HL-60/S4 treated with phorbol 12-myristate 13-acetate at 8.2 ng/mL for 4 days and 3 days (cell line): ENCODE results near the gene APOBEC3G.
"Not testable (repeated sequence)": the region's sequence is repeated elsewhere in the genome, so short reads cannot be mapped to it uniquely, and the experiment has no call there.

Source experiments
- in situ Hi-C: fragments of 300-500 bp; cut with MboI; formaldehyde crosslinking; loops from 2 replicates; pipeline ENCODE4 v1.15.0; 2022; ENCODE audit warnings: low sequenced_read_pairs

The APOBEC3G gene

DNA sequence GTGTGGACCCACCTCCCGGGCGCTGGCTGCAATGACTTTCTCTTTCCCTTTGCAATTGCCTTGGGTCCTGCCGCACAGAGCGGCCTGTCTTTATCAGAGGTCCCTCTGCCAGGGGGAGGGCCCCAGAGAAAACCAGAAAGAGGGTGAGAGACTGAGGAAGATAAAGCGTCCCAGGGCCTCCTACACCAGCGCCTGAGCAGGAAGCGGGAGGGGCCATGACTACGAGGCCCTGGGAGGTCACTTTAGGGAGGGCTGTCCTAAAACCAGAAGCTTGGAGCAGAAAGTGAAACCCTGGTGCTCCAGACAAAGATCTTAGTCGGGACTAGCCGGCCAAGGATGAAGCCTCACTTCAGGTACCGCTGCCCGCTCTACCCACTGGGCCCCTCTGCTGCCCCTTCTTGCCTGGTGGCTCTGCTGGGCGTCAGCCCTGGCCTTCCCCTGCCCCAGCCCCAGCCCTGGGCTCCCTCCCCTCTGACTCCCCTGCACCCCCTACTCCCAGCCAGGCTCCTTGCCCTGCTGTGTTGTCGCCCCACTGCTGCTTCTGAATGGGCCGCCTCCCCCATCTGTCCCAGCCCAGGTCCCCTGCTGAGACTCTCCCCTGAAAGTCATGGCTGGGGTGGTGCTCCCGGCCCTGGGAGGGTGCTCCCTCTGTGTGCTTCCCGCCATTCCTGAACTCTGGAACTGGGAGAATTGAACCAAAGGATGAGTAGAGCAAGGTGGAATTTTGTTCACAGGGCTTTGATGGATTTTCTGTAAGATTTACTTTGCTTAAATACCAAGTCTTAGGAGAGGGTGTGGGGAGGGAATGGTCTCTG lies at the start of gene APOBEC3G:
Gene APOBEC3G (plus strand): TSS at position 250 of the 815 bp plus-strand sequence. CDS start 87 bp downstream, at position 337.
- in situ Hi-C loops = not testable (repeated sequence)

DNA sequence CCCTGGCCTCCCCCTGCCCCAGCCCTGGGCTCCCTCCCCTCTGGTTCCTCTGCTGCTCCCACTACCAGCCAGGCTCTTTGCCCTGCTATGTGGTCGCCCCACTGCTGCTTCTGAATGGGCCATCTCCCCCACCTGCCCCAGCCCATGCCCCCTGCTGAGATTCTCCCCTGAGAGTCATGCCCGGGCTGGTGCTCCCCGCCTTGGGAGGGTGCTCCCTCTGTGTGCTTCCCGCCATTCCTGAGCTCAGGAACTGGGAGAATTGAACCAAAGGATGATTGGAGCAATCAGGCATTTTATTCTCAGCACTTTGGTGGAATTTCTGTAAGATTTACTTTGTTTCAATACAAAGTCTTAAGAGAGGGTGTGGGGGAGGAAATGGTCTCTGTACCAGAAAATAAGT lies 49.4 kb upstream of the APOBEC3G start:
- in situ Hi-C loops = no loop called here

DNA sequence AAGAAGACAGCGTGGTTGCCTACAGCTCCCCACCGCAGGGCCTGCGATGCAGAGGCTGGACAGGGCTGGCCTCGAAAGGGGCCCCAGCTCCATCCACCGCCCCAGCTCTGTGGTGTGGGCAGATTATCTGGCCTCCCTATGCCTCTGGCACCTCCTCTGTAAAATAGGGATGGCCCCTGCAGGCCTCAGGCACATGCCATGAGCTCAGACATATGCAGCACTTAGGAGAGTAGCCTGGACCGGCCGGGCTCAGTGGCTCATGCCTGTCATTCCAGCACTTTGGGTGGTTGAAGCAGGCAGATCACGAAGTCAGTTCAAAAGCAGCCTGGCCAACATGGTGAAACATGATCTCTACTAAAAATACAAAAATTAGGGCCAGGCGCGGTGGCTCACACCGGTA lies 48.8 kb upstream of the APOBEC3G start:
- in situ Hi-C loops = no loop called here

DNA sequence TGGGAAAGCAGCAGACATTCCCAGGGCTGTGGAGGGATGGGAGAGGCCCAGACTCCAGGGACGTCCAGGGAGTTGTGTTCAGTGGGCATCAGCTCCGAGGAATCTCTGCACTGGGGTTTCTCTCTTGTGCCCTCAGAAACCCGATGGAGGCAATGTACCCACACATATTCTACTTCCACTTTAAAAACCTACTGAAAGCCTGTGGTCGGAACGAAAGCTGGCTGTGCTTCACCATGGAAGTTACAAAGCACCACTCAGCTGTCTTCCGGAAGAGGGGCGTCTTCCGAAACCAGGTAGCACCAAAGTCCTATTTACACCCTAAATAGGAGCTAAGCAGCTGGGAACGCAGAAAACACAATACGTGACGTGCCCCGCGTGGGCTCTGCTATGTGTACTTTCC lies 47.8 kb upstream of the APOBEC3G start:
- in situ Hi-C loops = no loop called here

DNA sequence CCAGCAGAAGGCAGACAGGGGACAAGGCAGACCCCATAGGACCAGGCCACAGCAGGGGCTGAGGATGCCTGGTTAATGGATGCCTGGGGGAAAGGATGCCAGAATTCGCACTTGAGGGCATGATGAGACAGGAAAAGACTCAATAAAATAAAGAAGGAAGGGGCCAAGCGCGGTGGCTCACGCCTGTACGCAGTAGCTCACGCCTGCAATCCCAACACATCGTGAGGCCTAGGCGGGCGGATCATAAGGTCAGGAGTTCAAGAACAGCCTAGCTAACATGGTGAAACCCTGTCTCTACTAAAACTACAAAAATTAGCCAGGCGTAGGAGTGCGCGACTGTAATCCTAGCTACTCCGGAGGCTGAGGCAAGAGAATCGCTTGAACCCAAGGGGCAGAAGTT lies 46.4 kb upstream of the APOBEC3G start:
- in situ Hi-C loops = no loop called here

DNA sequence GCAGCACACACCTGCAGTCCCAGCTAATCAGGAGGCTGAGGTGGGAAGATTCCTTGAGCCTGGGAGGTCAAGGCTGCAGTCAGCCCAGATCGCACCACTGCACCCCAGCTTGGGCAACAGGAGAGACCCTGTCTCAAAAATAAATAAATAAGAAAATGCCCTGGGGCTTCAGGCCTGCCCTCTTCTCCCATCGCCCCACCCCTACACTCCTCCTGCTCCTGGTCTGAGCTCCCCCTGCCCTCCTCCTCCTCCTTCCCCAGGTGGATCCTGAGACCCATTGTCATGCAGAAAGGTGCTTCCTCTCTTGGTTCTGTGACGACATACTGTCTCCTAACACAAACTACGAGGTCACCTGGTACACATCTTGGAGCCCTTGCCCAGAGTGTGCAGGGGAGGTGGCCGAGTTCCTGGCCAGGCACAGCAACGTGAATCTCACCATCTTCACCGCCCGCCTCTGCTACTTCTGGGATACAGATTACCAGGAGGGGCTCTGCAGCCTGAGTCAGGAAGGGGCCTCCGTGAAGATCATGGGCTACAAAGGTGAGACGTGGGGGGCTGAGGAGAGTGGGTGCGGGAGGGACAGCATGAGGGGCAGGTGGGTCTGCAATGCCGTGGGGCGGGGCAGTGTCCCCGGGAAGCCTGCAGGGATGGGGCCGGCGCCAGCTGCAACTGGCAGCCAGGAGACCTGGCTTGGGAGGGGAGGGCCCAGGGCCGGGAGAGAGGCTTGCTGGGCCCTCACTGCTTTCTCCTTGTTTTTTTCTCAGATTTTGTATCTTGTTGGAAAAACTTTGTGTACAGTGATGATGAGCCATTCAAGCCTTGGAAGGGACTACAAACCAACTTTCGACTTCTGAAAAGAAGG lies 45.4 kb upstream of the APOBEC3G start:
- in situ Hi-C loops = not testable (repeated sequence)

- in situ Hi-C loops = not testable (repeated sequence)
Measured at GRCh38 chr22:39037071-39037470, 40.0 kb upstream of the APOBEC3G start.

- in situ Hi-C loops = no loop called here
Measured at GRCh38 chr22:39039306-39040126, 37.6 kb upstream of the APOBEC3G start.

- in situ Hi-C loops = not testable (repeated sequence)
Measured at GRCh38 chr22:39040155-39040537, 36.9 kb upstream of the APOBEC3G start.

DNA sequence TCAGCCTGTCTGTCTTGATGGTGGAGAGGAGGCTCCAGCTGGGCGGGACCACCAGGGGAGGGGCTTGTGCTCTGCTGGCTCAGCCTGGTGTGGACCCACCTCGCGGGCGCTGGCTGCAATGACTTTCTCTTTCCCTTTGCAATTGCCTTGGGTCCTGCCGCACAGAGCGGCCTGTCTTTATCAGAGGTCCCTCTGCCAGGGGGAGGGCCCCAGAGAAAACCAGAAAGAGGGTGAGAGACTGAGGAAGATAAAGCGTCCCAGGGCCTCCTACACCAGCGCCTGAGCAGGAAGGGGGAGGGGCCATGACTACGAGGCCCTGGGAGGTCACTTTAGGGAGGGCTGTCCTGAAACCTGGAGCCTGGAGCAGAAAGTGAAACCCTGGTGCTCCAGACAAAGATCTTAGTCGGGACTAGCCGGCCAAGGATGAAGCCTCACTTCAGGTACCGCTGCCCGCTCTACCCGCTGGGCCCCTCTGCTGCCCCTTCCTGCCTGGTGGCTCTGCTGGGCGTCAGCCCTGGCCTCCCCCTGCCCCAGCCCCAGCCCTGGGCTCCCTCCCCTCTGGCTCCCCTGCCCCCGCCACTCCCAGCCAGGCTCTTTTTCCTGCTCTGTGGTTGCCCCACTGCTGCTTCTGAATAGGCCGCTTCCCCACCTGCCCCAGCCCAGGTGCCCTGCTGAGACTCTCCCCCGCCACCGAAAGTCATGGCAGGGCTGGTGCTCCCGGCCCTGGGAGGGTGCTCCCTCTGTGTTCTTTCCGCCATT lies 36.4 kb upstream of the APOBEC3G start, which contains the start of gene APOBEC3F:
Gene APOBEC3F (plus strand): TSS at position 327 of the 759 bp plus-strand sequence. CDS start 97 bp downstream, at position 424.
- in situ Hi-C loops = not testable (repeated sequence)

GRCh38 chr22:39041908-39042307 lies 35.2 kb upstream of the APOBEC3G start:
- in situ Hi-C loops = no loop called here

DNA sequence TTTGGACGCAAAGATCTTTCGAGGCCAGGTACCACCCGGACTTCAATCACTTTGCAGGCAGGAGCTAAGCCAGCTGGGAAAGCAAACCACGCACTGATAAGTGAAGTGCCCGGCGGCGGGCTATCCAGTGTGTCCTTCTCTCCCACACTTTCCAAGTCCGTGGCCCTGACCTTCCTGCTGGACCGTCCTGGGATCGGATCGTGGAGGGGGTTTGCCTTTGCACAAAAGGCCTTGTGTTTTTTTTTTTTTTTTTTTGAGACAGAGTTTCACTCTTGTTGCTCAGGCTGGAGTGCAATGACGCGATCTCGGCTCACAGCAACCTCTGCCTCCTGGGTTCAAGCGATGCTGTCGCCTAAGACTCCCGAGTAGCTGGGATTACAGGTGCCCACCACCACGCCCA lies 34.0 kb upstream of the APOBEC3G start:
- in situ Hi-C loops = not testable (repeated sequence)

DNA sequence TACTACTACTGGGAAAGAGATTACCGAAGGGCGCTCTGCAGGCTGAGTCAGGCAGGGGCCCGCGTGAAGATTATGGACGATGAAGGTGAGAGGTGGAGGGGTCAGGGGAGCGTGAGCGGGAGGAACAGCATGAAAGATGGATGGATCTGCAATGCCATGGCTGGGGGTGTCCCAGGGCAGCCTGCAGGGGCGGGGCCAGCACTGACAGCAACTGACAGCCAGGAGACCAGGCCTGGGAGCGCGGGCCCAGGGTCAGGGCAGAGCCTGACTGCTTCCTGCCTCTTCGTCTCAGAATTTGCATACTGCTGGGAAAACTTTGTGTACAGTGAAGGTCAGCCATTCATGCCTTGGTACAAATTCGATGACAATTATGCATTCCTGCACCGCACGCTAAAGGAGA lies 31.9 kb upstream of the APOBEC3G start:
- in situ Hi-C loops = not testable (repeated sequence)

DNA sequence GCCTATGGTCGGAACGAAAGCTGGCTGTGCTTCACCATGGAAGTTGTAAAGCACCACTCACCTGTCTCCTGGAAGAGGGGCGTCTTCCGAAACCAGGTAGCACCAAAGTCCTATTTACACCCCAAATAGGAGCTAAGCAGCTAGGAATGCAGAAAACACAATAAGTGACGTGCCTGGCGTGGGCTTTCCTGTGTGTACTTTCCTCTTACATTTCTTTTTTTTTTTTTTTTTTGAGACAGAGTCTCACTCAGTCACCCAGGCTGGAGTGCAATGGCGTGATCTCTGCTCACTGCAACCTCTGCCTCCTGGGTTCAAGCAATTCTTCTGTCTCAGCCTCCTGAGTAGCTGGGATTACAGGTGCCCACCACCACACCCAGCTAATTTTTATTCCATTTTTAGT lies 27.6 kb upstream of the APOBEC3G start:
- in situ Hi-C loops = not testable (repeated sequence)

GRCh38 chr22:39051844-39052495 lies 25.1 kb upstream of the APOBEC3G start:
- in situ Hi-C loops = not testable (repeated sequence)

DNA sequence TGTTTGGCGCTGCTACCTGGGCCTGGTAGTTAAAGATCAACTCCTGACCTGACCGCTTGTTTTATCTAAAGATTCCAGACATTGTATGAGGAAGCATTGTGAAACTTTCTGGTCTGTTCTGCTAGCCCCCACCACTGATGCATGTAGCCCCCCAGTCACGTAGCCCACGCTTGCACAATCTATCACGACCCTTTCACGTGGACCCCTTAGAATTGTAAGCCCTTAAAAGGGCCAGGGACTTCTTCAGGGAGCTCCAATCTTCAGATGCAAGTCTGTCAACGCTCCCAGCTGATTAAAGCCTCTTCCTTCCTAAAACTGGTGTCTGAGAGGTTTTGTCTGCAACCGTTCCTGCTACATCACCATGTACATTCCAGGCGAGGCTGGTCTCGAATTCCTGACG lies 21.4 kb upstream of the APOBEC3G start:
- in situ Hi-C loops = no loop called here

GRCh38 chr22:39061290-39061689 lies 15.8 kb upstream of the APOBEC3G start:
- in situ Hi-C loops = not testable (repeated sequence)

- in situ Hi-C loops = not testable (repeated sequence)
Measured at GRCh38 chr22:39061951-39062350, 15.1 kb upstream of the APOBEC3G start.

DNA sequence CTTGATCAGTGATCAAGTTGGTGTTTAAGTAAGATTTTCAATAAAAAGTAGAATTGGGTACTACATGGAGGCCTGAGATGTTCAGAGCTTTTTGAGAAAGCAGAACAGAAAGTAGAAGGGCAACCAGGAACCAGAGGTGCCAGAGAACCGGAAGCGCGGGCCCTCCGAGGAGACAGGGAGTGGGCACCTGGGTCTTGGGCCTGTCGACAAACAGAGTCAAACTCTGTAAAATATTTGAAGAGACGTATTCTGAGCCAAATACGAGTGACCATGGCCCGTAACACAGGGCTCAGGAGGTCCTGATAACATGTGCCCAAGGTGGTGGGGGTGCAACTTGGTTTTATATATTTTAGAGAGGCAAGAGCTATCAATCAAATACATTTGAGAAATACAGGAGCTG lies 13.2 kb upstream of the APOBEC3G start:
- in situ Hi-C loops = not testable (repeated sequence)
